GM12872 (cell line): ENCODE results near the gene FAS.

ENCODE experiments used
- TF ChIP-seq, protein P1 (sequence below): IDR thresholded peaks from 3 replicates; pipeline ENCODE4 v1.5.1; 2011; ENCODE audit warnings: low read depth, mild to moderate bottlenecking, low read length, moderate library complexity; ENCODE audit not compliant: insufficient read depth

FAS gene

DNA sequence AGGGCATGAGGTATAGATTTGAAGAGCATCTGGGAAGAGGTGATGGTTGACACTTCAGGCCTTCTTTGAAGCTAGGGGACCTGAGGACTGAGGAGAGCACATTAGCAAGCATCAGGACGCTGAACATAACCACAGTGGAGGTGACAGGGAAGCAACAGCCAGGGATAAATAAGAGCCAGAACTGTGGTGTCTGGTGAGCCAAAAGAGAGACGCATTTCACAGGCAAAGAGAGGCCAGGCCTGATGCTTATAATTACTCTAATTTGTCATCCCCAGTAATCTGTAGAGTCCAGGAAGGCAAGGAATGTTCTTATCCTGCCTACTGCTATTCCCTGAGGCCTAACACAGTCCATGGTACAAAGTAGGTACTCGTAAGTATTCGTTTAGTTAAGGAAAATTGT, 10.4 kb upstream of the FAS start:
- TF ChIP-seq, protein P1, sequence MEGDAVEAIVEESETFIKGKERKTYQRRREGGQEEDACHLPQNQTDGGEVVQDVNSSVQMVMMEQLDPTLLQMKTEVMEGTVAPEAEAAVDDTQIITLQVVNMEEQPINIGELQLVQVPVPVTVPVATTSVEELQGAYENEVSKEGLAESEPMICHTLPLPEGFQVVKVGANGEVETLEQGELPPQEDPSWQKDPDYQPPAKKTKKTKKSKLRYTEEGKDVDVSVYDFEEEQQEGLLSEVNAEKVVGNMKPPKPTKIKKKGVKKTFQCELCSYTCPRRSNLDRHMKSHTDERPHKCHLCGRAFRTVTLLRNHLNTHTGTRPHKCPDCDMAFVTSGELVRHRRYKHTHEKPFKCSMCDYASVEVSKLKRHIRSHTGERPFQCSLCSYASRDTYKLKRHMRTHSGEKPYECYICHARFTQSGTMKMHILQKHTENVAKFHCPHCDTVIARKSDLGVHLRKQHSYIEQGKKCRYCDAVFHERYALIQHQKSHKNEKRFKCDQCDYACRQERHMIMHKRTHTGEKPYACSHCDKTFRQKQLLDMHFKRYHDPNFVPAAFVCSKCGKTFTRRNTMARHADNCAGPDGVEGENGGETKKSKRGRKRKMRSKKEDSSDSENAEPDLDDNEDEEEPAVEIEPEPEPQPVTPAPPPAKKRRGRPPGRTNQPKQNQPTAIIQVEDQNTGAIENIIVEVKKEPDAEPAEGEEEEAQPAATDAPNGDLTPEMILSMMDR = no peak

DNA sequence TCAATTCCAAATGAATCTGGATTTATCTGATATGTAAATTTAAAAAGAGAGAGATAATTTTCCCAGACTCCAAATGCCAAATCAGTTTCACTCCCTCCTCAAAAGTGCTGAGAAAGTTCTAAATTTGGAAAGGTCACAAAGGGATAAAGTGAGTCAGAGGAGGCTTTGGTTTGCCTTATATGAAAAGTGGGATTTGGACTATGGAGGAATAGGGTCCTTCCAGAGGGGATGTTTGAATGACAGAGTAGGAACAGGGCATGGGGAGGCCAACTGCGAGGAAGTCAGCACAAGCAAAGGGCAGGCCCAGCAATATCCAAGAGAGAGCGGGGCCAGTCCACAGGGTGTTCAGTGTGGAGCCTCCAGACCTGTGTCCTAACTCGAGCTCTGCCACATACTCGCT, 9.8 kb upstream of the FAS start:
- TF ChIP-seq, protein P1 = no peak

DNA sequence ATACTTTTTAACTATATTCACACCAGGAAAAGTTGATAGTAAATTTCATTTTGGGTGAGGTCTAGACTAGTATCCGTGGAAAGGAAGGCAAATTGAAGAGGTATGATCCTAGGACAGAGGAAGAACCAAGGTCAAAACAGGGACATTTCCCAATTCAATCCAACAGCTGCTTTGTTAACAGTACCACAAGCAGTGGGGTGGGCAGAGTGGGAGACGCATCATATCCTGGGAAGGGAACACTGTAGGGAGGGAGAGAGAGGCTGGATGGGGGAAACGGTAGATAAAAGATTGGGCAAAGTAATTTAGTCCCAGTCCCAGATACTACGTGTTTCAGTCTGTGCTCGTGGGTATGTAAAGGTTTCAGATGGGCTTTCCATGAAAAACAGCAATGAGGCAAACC, 9.2 kb upstream of the FAS start:
- TF ChIP-seq, protein P1 = no peak

DNA sequence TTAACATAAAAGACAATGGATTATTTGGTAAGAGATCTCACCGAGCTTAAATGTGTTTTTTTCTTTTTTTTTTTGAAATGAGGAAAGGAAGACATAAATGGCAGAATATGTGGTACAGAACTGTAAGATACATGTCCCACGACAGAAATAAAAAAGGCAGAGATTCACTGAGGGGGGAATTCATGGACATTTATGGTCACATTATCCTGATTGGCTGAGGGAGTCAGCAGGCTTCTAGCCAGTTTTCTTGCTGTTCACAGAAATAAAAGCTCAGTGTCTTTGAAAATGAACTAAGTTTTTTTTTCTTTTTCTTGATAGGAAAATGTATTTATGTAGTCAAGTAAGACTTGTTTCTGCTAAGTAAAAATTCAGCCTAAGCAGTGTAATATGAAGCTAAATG, 8.2 kb upstream of the FAS start:
- TF ChIP-seq, protein P1 = no peak

DNA sequence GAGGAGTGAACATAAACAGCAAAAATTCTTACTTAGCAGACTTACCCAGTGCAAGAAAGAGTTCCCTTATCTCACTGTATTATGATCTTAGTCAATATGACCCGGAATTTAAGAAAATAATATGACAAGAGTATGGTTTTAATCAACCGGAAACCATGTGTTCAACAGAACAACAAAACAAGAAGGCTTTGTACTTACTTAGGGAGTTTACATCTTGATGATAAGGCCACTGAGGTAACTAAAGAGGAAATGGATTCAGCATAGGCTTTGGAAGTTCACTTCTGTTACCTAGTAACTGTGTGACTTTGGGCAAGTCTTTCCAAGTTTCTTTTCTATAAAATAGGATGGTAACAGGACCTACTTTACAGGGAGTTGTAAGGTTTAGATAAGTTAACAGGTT, 7.4 kb upstream of the FAS start:
- TF ChIP-seq, protein P1 = no peak

DNA sequence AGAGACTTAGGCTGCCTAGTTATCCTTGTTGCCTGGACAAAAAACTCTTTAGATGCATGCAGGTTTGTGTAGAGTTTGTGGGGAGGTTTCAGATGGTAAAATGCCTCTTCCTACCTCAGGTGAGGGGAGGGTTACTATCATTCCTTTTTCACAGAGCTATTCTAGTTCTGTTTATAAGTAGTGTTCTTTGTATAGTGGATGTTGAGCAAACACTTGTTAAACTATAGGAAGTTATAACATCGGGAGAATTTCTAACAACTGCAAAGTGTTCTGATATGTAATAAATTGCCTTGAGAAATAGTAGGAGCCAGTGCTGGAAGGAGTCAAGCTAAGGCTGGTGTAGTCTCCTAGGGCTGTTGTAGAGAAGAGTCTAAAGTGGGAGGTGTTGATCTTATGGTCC, 6.7 kb upstream of the FAS start:
- TF ChIP-seq, protein P1 = no peak

DNA sequence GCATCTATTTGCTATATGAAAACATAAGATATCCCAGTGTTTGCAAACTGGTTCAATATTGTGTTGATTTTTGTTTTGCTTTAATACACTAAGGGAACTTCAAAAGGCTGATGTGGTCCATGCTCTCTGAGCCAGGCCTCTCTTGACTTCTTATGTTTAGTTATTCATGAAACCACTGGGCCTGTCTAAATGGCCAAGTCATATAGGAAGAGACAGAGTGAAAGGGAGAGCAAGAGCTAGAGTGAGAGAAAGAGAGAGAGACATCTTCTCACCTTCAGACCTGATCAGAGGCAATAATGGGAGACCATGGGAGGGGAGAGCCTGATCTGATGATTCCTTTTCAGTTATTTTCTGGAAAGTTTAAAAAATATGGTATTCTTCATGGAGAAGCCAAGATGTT, 6.1 kb upstream of the FAS start:
- TF ChIP-seq, protein P1 = no peak
